HEK293 (cell line): ENCODE data around the gene SMAD4.
"Not testable (repeated sequence)": the region's sequence is repeated elsewhere in the genome, so short reads cannot be mapped to it uniquely, and the experiment has no call there.

ENCODE experiments used
- CTCF ChIA-PET: fragments of 350-600 bp; formaldehyde crosslinking; extraction: SDS; loops from one replicate; lab custom pipeline; 2021; ENCODE audit warnings: antibody characterized with exemption; lab: Yijun Ruan, JAX
- POLR2A ChIA-PET: fragments of 300-600 bp; formaldehyde crosslinking; extraction: SDS; loops from one replicate; lab custom pipeline; 2020; ENCODE audit warnings: antibody characterized with exemption, inconsistent platforms; lab: Yijun Ruan, JAX
- H3K27ac ChIP-seq: fragments of 200-500 bp; sonication (Bioruptor generic); 2 replicates; pipeline ENCODE4 v1.5.1; 2014; ENCODE audit warnings: low read depth, low read length, control low read depth, inconsistent platforms; ENCODE audit errors: extremely low read depth
- H3K36me3 ChIP-seq, 2 experiments: fragments of 200-500 bp in 1 of 2; sonication (Bioruptor generic) in 1 of 2; 1 replicate in 1 of 2; 2 replicates in 1 of 2; pipeline ENCODE4 v1.5.1; 2014 to 2017; ENCODE audit warnings: inconsistent platforms in 2 of 2, low read length in 2 of 2; ENCODE audit not compliant: control insufficient read depth in 2 of 2, insufficient read depth in 1 of 2
- H3K4me1 ChIP-seq: fragments of 200-500 bp; sonication (Bioruptor generic); 2 replicates; pipeline ENCODE4 v1.5.1; 2014; ENCODE audit warnings: mild to moderate bottlenecking, low read length, inconsistent platforms; ENCODE audit not compliant: control insufficient read depth, insufficient read depth
- H3K4me3 ChIP-seq: 2 replicates; pipeline ENCODE4 v1.5.1; 2011; ENCODE audit warnings: low read depth, mild to moderate bottlenecking, control low read depth, low read length, moderate library complexity
- H3K9me3 ChIP-seq: fragments of 200-500 bp; sonication (Bioruptor generic); 2 replicates; pipeline ENCODE4 v1.5.1; 2014; ENCODE audit warnings: low read depth, low read length, inconsistent platforms; ENCODE audit not compliant: control insufficient read depth, insufficient read depth
- KLF9 ChIP-seq: fragments of 450-650 bp; formaldehyde crosslinking; IDR thresholded peaks from 2 replicates; pipeline ENCODE4 v1.5.1; 2016; ENCODE audit warnings: missing biosample characterization, missing genetic modification characterization, low read depth
- REPIN1 ChIP-seq: fragments of 450-650 bp; formaldehyde crosslinking; IDR thresholded peaks from 2 replicates; pipeline ENCODE4 v1.5.1; 2017; ENCODE audit warnings: missing biosample characterization, missing genetic modification characterization, low read depth
- YY2 ChIP-seq: fragments of 450-650 bp; formaldehyde crosslinking; IDR thresholded peaks from 2 replicates; pipeline ENCODE4 v1.5.1; 2016; ENCODE audit warnings: missing biosample characterization, missing genetic modification characterization
- ZNF146 ChIP-seq: fragments of 450-650 bp; formaldehyde crosslinking; IDR thresholded peaks from 2 replicates; pipeline ENCODE4 v1.5.1; 2016; ENCODE audit warnings: missing biosample characterization, missing genetic modification characterization
- ZNF169 ChIP-seq: fragments of 450-650 bp; formaldehyde crosslinking; IDR thresholded peaks from 2 replicates; pipeline ENCODE4 v1.5.1; 2016; ENCODE audit warnings: missing biosample characterization, missing genetic modification characterization
- ZNF175 ChIP-seq: fragments of 450-650 bp; formaldehyde crosslinking; IDR thresholded peaks from 2 replicates; pipeline ENCODE4 v1.5.1; 2016; ENCODE audit warnings: missing biosample characterization, missing genetic modification characterization
- ZNF223 ChIP-seq: fragments of 450-650 bp; formaldehyde crosslinking; IDR thresholded peaks from 2 replicates; pipeline ENCODE4 v1.5.1; 2016; ENCODE audit warnings: missing biosample characterization, missing genetic modification characterization
- ZNF37A ChIP-seq: fragments of 450-650 bp; IDR thresholded peaks from 2 replicates; pipeline ENCODE4 v1.5.1; 2018; ENCODE audit warnings: missing biosample characterization, missing genetic modification characterization
- ZNF548 ChIP-seq: fragments of 450-650 bp; formaldehyde crosslinking; IDR thresholded peaks from 2 replicates; pipeline ENCODE4 v1.5.1; 2016; ENCODE audit warnings: missing biosample characterization, missing genetic modification characterization
- ZNF549 ChIP-seq: fragments of 450-650 bp; IDR thresholded peaks from 2 replicates; pipeline ENCODE4 v1.5.1; 2018; ENCODE audit warnings: missing biosample characterization, missing genetic modification characterization, mild to moderate bottlenecking, inconsistent platforms, moderate library complexity
- ZNF660 ChIP-seq: fragments of 450-650 bp; IDR thresholded peaks from 2 replicates; pipeline ENCODE4 v1.5.1; 2018; ENCODE audit warnings: missing biosample characterization, mild to moderate bottlenecking, missing genetic modification characterization
- TF ChIP-seq, protein P1 (sequence below): fragments of 450-650 bp; formaldehyde crosslinking; IDR thresholded peaks from 2 replicates; pipeline ENCODE4 v1.5.1; 2016; ENCODE audit warnings: missing biosample characterization, missing genetic modification characterization
- TF ChIP-seq, protein P2 (sequence below): fragments of 450-650 bp; formaldehyde crosslinking; IDR thresholded peaks from 2 replicates; pipeline ENCODE4 v1.5.1; 2016; ENCODE audit warnings: missing biosample characterization, missing genetic modification characterization
- TF ChIP-seq, protein P3 (sequence below): fragments of 450-650 bp; formaldehyde crosslinking; IDR thresholded peaks from 2 replicates; pipeline ENCODE4 v1.5.1; 2016; ENCODE audit warnings: missing biosample characterization, missing genetic modification characterization
- TF ChIP-seq, protein P4 (sequence below): fragments of 450-650 bp; formaldehyde crosslinking; IDR thresholded peaks from 2 replicates; pipeline ENCODE4; 2016; ENCODE audit warnings: missing biosample characterization, missing genetic modification characterization
- TF ChIP-seq, protein P5 (sequence below): fragments of 450-650 bp; IDR thresholded peaks from 2 replicates; pipeline ENCODE4 v1.5.1; 2018; ENCODE audit warnings: missing biosample characterization, missing genetic modification characterization
- TF ChIP-seq, protein P6 (sequence below): fragments of 450-650 bp; formaldehyde crosslinking; IDR thresholded peaks from 2 replicates; pipeline ENCODE4 v1.5.1; 2016; ENCODE audit warnings: missing biosample characterization, missing genetic modification characterization

The SMAD4 gene

DNA sequence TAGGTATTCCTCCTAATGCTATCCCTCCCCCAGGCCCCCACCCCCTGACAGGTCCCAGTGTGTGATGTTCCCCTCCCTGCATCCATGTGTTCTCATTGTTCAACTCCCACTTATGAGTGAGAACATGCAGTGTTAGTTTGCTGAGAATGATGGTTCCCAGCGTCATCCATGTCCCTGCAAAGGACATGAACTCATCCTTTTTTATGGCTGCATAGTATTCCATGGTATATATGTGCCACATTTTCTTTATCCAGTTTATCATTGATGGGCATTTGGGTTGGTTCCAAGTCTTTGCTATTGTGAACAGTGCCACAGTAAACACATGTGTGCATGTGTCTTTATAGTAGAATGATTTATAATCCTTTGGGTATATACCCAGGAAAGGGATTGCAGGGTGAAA is 63.0 kb downstream of the SMAD4 start:
- H3K4me3 ChIP-seq, H3K4me1 ChIP-seq, H3K27ac ChIP-seq, POLR2A ChIA-PET, H3K9me3 ChIP-seq, H3K36me3 ChIP-seq: not testable (repeated sequence)
- peak; percentile 60 for TF ChIP-seq ZNF146 (tag by site-specific recombination)
- TF ChIP-seq, protein P1, sequence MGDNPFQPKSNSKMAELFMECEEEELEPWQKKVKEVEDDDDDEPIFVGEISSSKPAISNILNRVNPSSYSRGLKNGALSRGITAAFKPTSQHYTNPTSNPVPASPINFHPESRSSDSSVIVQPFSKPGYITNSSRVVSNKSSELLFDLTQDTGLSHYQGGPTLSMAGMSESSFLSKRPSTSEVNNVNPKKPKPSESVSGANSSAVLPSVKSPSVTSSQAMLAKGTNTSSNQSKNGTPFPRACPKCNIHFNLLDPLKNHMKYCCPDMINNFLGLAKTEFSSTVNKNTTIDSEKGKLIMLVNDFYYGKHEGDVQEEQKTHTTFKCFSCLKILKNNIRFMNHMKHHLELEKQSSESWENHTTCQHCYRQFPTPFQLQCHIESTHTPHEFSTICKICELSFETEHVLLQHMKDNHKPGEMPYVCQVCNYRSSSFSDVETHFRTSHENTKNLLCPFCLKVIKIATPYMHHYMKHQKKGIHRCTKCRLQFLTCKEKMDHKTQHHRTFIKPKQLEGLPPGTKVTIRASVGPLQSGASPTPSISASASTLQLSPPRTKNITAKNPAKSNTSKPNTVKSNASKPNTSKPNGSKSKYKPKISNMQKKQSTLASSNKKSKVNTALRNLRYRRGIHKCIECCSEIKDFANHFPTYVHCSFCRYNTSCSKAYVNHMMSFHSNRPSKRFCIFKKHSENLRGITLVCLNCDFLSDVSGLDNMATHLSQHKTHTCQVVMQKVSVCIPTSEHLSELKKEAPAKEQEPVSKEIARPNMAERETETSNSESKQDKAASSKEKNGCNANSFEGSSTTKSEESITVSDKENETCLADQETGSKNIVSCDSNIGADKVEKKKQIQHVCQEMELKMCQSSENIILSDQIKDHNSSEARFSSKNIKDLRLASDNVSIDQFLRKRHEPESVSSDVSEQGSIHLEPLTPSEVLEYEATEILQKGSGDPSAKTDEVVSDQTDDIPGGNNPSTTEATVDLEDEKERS (tag by site-specific recombination) = peak; percentile 42; the same call in 1 of the 2 replicates
- TF ChIP-seq, protein P2, sequence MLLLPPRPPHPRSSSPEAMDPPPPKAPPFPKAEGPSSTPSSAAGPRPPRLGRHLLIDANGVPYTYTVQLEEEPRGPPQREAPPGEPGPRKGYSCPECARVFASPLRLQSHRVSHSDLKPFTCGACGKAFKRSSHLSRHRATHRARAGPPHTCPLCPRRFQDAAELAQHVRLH (tag by site-specific recombination) = peak; percentile 53; the same call in 1 of the 2 replicates
- CTCF ChIA-PET = interaction anchor here (0.7 kb wide), 1 partner anchor 663 kb away, joined by 4 read pairs; no protein-coding TSS in a partner anchor

DNA sequence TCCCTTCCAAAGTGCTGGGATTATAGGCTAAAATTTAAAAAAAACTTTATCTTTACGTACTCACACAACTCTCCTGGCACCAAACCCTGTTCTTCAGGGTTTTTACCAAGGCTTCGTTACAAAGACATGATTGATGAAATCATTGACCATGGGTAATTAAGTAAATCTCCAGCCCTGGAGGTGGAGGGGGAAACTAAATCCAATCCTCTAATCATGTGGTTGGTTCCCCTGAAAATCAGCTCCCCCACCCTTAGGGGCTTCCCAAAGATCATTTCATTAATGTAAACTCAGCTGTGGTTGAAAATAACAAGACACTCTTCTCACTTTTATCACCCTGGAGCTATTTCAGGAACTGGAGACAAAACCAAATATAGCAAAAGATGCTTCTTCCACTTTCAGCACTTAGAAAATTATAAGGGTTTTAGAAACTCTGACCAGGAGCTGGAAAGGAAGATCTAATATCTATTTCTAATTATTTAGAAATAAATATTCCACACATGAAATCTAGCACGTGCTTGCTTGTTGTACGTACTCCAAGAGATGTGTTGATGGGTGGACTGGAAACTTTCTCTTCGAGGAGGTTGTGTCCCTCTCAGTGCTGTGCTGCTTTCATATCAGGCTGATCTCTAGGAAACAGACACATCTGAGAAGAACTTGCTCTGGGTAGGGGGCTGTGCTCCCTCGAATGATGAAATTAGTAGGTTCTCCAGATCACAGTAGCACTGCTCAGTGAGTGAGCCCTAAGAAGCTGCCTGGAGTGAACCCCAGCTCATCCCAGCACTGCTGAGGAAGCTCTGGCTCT is 67.2 kb downstream of the SMAD4 start:
- CTCF ChIA-PET = interaction anchor here (0.6 to 1.3 kb wide), 2 partner anchors 227 to 277 kb away, joined by 3 read pairs; partner anchors contain the start of gene MRO
- Histone ChIP-seq H3K27ac (no peak overlapping the region), H3K36me3 (no peaks in the 10 kb centered on the region), H3K4me1 (no peaks in the 10 kb centered on the region), H3K9me3 (no peaks in the 10 kb centered on the region), H3K4me3 (no peak overlapping the region)
- no peak for TF ChIP-seq ZNF549 (tag by site-specific recombination)
- TF ChIP-seq, protein P3, sequence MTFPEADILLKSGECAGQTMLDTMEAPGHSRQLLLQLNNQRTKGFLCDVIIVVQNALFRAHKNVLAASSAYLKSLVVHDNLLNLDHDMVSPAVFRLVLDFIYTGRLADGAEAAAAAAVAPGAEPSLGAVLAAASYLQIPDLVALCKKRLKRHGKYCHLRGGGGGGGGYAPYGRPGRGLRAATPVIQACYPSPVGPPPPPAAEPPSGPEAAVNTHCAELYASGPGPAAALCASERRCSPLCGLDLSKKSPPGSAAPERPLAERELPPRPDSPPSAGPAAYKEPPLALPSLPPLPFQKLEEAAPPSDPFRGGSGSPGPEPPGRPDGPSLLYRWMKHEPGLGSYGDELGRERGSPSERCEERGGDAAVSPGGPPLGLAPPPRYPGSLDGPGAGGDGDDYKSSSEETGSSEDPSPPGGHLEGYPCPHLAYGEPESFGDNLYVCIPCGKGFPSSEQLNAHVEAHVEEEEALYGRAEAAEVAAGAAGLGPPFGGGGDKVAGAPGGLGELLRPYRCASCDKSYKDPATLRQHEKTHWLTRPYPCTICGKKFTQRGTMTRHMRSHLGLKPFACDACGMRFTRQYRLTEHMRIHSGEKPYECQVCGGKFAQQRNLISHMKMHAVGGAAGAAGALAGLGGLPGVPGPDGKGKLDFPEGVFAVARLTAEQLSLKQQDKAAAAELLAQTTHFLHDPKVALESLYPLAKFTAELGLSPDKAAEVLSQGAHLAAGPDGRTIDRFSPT (tag by site-specific recombination) = no peak
- no peak for TF ChIP-seq ZNF660 (tag by site-specific recombination)
- TF ChIP-seq, protein P4, sequence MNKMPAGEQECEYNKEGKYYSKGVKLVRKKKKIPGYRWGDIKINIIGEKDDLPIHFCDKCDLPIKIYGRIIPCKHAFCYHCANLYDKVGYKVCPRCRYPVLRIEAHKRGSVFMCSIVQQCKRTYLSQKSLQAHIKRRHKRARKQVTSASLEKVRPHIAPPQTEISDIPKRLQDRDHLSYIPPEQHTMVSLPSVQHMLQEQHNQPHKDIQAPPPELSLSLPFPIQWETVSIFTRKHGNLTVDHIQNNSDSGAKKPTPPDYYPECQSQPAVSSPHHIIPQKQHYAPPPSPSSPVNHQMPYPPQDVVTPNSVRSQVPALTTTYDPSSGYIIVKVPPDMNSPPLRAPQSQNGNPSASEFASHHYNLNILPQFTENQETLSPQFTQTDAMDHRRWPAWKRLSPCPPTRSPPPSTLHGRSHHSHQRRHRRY (tag by site-specific recombination) = no peak
- no peak for TF ChIP-seq REPIN1
- TF ChIP-seq ZNF223 = no peak
- TF ChIP-seq ZNF175 = no peak
- no peak for TF ChIP-seq ZNF169 (tag by site-specific recombination)
- no peak for TF ChIP-seq YY2 (tag by site-specific recombination)
- no peak for TF ChIP-seq ZNF548 (tag by site-specific recombination)
- TF ChIP-seq, protein P5, sequence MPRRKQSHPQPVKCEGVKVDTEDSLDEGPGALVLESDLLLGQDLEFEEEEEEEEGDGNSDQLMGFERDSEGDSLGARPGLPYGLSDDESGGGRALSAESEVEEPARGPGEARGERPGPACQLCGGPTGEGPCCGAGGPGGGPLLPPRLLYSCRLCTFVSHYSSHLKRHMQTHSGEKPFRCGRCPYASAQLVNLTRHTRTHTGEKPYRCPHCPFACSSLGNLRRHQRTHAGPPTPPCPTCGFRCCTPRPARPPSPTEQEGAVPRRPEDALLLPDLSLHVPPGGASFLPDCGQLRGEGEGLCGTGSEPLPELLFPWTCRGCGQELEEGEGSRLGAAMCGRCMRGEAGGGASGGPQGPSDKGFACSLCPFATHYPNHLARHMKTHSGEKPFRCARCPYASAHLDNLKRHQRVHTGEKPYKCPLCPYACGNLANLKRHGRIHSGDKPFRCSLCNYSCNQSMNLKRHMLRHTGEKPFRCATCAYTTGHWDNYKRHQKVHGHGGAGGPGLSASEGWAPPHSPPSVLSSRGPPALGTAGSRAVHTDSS = no peak
- TF ChIP-seq, protein P6, sequence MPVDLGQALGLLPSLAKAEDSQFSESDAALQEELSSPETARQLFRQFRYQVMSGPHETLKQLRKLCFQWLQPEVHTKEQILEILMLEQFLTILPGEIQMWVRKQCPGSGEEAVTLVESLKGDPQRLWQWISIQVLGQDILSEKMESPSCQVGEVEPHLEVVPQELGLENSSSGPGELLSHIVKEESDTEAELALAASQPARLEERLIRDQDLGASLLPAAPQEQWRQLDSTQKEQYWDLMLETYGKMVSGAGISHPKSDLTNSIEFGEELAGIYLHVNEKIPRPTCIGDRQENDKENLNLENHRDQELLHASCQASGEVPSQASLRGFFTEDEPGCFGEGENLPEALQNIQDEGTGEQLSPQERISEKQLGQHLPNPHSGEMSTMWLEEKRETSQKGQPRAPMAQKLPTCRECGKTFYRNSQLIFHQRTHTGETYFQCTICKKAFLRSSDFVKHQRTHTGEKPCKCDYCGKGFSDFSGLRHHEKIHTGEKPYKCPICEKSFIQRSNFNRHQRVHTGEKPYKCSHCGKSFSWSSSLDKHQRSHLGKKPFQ (tag by site-specific recombination) = no peak
- no peak for TF ChIP-seq ZNF37A (tag by site-specific recombination)
- no peak for TF ChIP-seq KLF9
- POLR2A ChIA-PET = interaction anchor here (0.5 kb wide), 1 partner anchor 41 kb away, joined by 3 read pairs; no protein-coding TSS in a partner anchor
